ENCODE data around the gene FCHO1.

FCHO1 gene

GRCh38 chr19:17751103-17751911 is at the start of gene FCHO1:
Gene FCHO1 (plus strand): TSS chr19:17751477. CDS start chr19:17755165, 3,688 bp downstream.
- no peak for DNase-seq (ENCODE audit: low read depth, low spot score)

GRCh38 chr19:17703824-17704463 is 47.3 kb upstream of the FCHO1 start:
- peak; percentile 81 for DNase-seq (ENCODE audit: low read depth, low spot score)

- DNase-seq (ENCODE audit: low read depth, low spot score): peak; percentile 94
Observed at GRCh38 chr19:17706750-17707181, 44.5 kb upstream of the FCHO1 start.

- peak; percentile 24 for DNase-seq (ENCODE audit: low read depth, low spot score)
Observed at GRCh38 chr19:17711851-17712250, 39.4 kb upstream of the FCHO1 start.

- DNase-seq (ENCODE audit: low read depth, low spot score): no peak
Observed at GRCh38 chr19:17716309-17716929, 34.9 kb upstream of the FCHO1 start.

- no peak for DNase-seq (ENCODE audit: low read depth, low spot score)
Observed at GRCh38 chr19:17718550-17718946, 32.7 kb upstream of the FCHO1 start.

- peak; percentile 88 for DNase-seq (ENCODE audit: low read depth, low spot score)
Observed at GRCh38 chr19:17718947-17719711, 32.1 kb upstream of the FCHO1 start, which contains the start of gene MAP1S. Gene MAP1S (plus strand): TSS chr19:17719480. CDS start chr19:17719503, 23 bp downstream.

GRCh38 chr19:17719730-17720400 is 31.4 kb upstream of the FCHO1 start:
- DNase-seq (ENCODE audit: low read depth, low spot score): peak; percentile 46

GRCh38 chr19:17720440-17720839 is 30.8 kb upstream of the FCHO1 start:
- DNase-seq (ENCODE audit: low read depth, low spot score): no peak

- no peak for DNase-seq (ENCODE audit: low read depth, low spot score)
Observed at GRCh38 chr19:17721111-17721628, 30.1 kb upstream of the FCHO1 start.

- DNase-seq (ENCODE audit: low read depth, low spot score): no peak
Observed at GRCh38 chr19:17721821-17722220, 29.5 kb upstream of the FCHO1 start.

- DNase-seq (ENCODE audit: low read depth, low spot score): no peak
Observed at GRCh38 chr19:17722655-17723240, 28.5 kb upstream of the FCHO1 start.

GRCh38 chr19:17724655-17725054 is 26.6 kb upstream of the FCHO1 start:
- no peak for DNase-seq (ENCODE audit: low read depth, low spot score)

GRCh38 chr19:17725422-17726078 is 25.7 kb upstream of the FCHO1 start:
- DNase-seq (ENCODE audit: low read depth, low spot score): peak; percentile 39

- DNase-seq (ENCODE audit: low read depth, low spot score): no peak
Observed at GRCh38 chr19:17726136-17726741, 25.0 kb upstream of the FCHO1 start.

GRCh38 chr19:17726964-17727773 is 24.1 kb upstream of the FCHO1 start:
- no peak for DNase-seq (ENCODE audit: low read depth, low spot score)

GRCh38 chr19:17727843-17728242 is 23.4 kb upstream of the FCHO1 start:
- no peak for DNase-seq (ENCODE audit: low read depth, low spot score)

- no peak for DNase-seq (ENCODE audit: low read depth, low spot score)
Observed at GRCh38 chr19:17733127-17733526, 18.1 kb upstream of the FCHO1 start.

GRCh38 chr19:17734146-17734545 is 17.1 kb upstream of the FCHO1 start:
- DNase-seq (ENCODE audit: low read depth, low spot score): no peak
